Liver (tissue), 9 donors: ENCODE measurements around the gene HSPA9. TPM values are rescaled to one million over a fixed set of nuclear protein-coding genes. Genes with fewer than 3 reads are reported as not detected.

Experiments used
- DNase-seq: peaks from one replicate; pipeline ENCODE4 v3.0.0-alpha.2; 2017; ENCODE audit warnings: low spot score
- H3K27ac ChIP-seq, 2 donors: one replicate each; pipeline ENCODE4 v1.7.0; 2013; ENCODE audit warnings: inconsistent platforms in 2 of 2, low read length in 2 of 2, control low read depth in 1 of 2, low read depth in 1 of 2, mild to moderate bottlenecking in 1 of 2
- H3K27me3 ChIP-seq, 4 donors: one replicate each; pipeline versions ENCODE4 v1.6.1 to v1.7.0; 2013; ENCODE audit warnings: low read length in 3 of 4, inconsistent platforms in 1 of 4, mild to moderate bottlenecking in 1 of 4, moderate library complexity in 1 of 4; ENCODE audit not compliant: control insufficient read depth in 4 of 4, insufficient read depth in 4 of 4
- H3K36me3 ChIP-seq, 4 donors: one replicate each; pipeline versions ENCODE4 v1.6.1 to v1.7.0; 2013; ENCODE audit warnings: low read length in 3 of 4, mild to moderate bottlenecking in 3 of 4, low read depth in 1 of 4, moderate library complexity in 1 of 4; ENCODE audit not compliant: control insufficient read depth in 4 of 4, insufficient read depth in 3 of 4
- H3K4me1 ChIP-seq, 4 donors: one replicate each; pipeline versions ENCODE4 v1.6.1 to v1.7.0; 2013; ENCODE audit warnings: low read length in 3 of 4, mild to moderate bottlenecking in 3 of 4, moderate library complexity in 1 of 4; ENCODE audit not compliant: control insufficient read depth in 4 of 4, insufficient read depth in 4 of 4
- H3K4me3 ChIP-seq, 3 donors: one replicate each; pipeline versions ENCODE4 v1.6.1 to v1.7.0; 2013; ENCODE audit warnings: low read length in 3 of 3, control low read depth in 1 of 3, low read depth in 1 of 3, mild to moderate bottlenecking in 1 of 3
- H3K9ac ChIP-seq, 2 donors: one replicate each; pipeline ENCODE4 v1.7.0; 2013; ENCODE audit warnings: low read length in 2 of 2, mild to moderate bottlenecking in 2 of 2, moderate library complexity in 2 of 2, control low read depth in 1 of 2, low read depth in 1 of 2
- H3K9me3 ChIP-seq, 4 donors: one replicate each; pipeline versions ENCODE4 v1.6.1 to v1.7.0; 2013; ENCODE audit warnings: low read length in 3 of 4; ENCODE audit not compliant: control insufficient read depth in 4 of 4
- EGR1 ChIP-seq, 2 donors: IDR thresholded peaks; 2 replicates each; pipeline ENCODE4 v1.6.1; 2016 to 2018; ENCODE audit warnings: antibody characterized with exemption in 2 of 2, low read depth in 2 of 2
- FOXA1 ChIP-seq: IDR thresholded peaks from 2 replicates; pipeline ENCODE4 v1.6.1; 2016; ENCODE audit warnings: antibody characterized with exemption
- FOXA2 ChIP-seq: IDR thresholded peaks from 2 replicates; pipeline ENCODE4 v1.6.1; 2016; ENCODE audit warnings: antibody characterized with exemption
- GABPA ChIP-seq, 2 donors: IDR thresholded peaks in 1 of 2; conservative IDR thresholded peaks in 1 of 2; 2 replicates each; pipeline ENCODE4 v1.6.1; 2016; ENCODE audit warnings: antibody characterized with exemption in 2 of 2, mild to moderate bottlenecking in 1 of 2, moderate library complexity in 1 of 2
- HNF4A ChIP-seq, 2 donors: conservative IDR thresholded peaks; 2 replicates each; pipeline ENCODE4 v1.6.1; 2016; ENCODE audit warnings: antibody characterized with exemption in 2 of 2, mild to moderate bottlenecking in 2 of 2
- HNF4G ChIP-seq: IDR thresholded peaks from 2 replicates; pipeline ENCODE4 v1.6.1; 2016; ENCODE audit warnings: antibody characterized with exemption
- JUND ChIP-seq, 2 donors: IDR thresholded peaks; 2 replicates each; pipeline ENCODE4 v1.6.1; 2016; ENCODE audit warnings: antibody characterized with exemption in 2 of 2
- NR2F2 ChIP-seq: IDR thresholded peaks from 2 replicates; pipeline ENCODE4 v1.6.1; 2016; ENCODE audit warnings: antibody characterized with exemption
- RAD21 ChIP-seq, 2 donors: IDR thresholded peaks; 2 replicates each; pipeline ENCODE4 v1.6.1; 2016; ENCODE audit warnings: antibody characterized with exemption in 2 of 2, mild to moderate bottlenecking in 2 of 2
- RXRA ChIP-seq, 2 donors: IDR thresholded peaks; 2 replicates each; pipeline ENCODE4 v1.6.1; 2017 to 2018; ENCODE audit warnings: antibody characterized with exemption in 2 of 2, mild to moderate bottlenecking in 1 of 2
- SP1 ChIP-seq: IDR thresholded peaks from 2 replicates; pipeline ENCODE4 v1.6.1; 2018; ENCODE audit warnings: antibody characterized with exemption, mild to moderate bottlenecking
- TAF1 ChIP-seq: conservative IDR thresholded peaks from 2 replicates; pipeline ENCODE4 v1.6.1; 2016; ENCODE audit warnings: antibody characterized with exemption, mild to moderate bottlenecking
- YY1 ChIP-seq: IDR thresholded peaks from 2 replicates; pipeline ENCODE4 v1.6.1; 2016; ENCODE audit warnings: antibody characterized with exemption, mild to moderate bottlenecking
- WGBS: extraction: QIAGEN DNeasy Blood & Tissue Kit; methylation state at CpG from one replicate; pipeline ENCODE4 v1.1.7; 2013; 5-methylcytosine and 5-hydroxymethylcytosine counted together
- polyA plus RNA-seq, 2 donors: library from polyadenylated mRNA; stranded (reverse) in 1 of 2; unstranded in 1 of 2; fragments of 200-250 nt in 1 of 2; fragments of >200 nt in 1 of 2; fragmentation: Nextera tagmentation in 1 of 2; extraction: Ambion mirVana in 1 of 2; gene quantifications; one replicate each; pipeline versions ENCODE4 v1.2.1 to v1.2.3, GENCODE V29; 2013 to 2015
- total RNA-seq, 2 donors: library from RNA; depleted of rRNA; stranded (reverse); fragments of >200 nt; gene quantifications; one replicate each; pipeline ENCODE4 v1.2.3, GENCODE V29; 2014
- TF ChIP-seq, protein P1 (sequence below): IDR thresholded peaks from 2 replicates; pipeline ENCODE4 v1.6.1; 2016; ENCODE audit warnings: antibody characterized with exemption
- TF ChIP-seq, protein P2 (sequence below): fragments of 150-350 bp; IDR thresholded peaks from 2 replicates; pipeline ENCODE4 v1.5.1; 2017; ENCODE audit warnings: improper control_type of control experiment, low read depth, low read length; ENCODE audit not compliant: missing input control
- TF ChIP-seq, protein P3 (sequence below): IDR thresholded peaks from 2 replicates; pipeline ENCODE4 v1.6.1; 2016; ENCODE audit warnings: antibody characterized with exemption
- TF ChIP-seq, protein P4 (sequence below): IDR thresholded peaks from 2 replicates; pipeline ENCODE4 v1.6.1; 2016; ENCODE audit warnings: antibody characterized with exemption
- donor health status: healthy.
- donor health status: healthy.
- donor health status: healthy.
- donor health status: healthy.
- donor health status: healthy.

HSPA9 gene
- total and polyA plus RNA-seq, 4 donors, result 221 to 378 (median 238) TPM

DNA sequence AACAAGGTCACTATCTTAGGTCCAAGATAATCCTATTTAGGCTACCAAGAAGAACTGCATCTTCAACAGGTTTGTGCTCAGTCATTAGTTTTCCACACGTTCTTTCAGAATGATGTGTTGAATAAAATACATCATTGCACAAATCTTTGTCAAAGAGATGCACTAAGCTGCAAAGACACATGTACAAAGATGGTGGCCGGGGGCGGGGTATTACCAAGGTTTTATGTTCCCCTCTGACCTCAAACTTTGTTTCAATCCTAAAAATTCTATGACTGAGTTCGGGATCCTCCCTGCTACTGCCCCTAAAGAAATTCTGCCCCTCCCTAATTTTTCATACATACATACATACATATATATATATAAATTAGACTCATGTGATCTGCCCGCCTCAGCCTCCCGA lies 14.2 kb downstream of the HSPA9 start:
- peaks cover 30 to 87% (median 75%) of the 10 kb centered on the region in 4 donors for H3K36me3 ChIP-seq
- peaks cover 0 to 1% (median 0%) of the 10 kb centered on the region in 4 donors for H3K4me1 ChIP-seq
- 97% methylated on average over 6 of the region's 6 CpGs for WGBS
- no peak overlapping the region for H3K27ac ChIP-seq
- no peak overlapping the region for H3K4me3 ChIP-seq
- no peak overlapping the region for H3K9ac ChIP-seq
- H3K9me3 ChIP-seq, result no peaks in the 10 kb centered on the region
- no peak for DNase-seq
- TF ChIP-seq FOXA2 (no peak), EGR1 (IDR thresholded peaks at IDR 0.05; ENCODE audit: low read depth in 2 of 2) (no peak), NR2F2 (no peak), FOXA1 (no peak), SP1 (no peak), TAF1 (no peak), GABPA (IDR thresholded peaks at IDR 0.05 in 1 of 2, conservative IDR thresholded peaks at IDR 0.05 in 1 of 2) (no peak)
- TF ChIP-seq, protein P1, sequence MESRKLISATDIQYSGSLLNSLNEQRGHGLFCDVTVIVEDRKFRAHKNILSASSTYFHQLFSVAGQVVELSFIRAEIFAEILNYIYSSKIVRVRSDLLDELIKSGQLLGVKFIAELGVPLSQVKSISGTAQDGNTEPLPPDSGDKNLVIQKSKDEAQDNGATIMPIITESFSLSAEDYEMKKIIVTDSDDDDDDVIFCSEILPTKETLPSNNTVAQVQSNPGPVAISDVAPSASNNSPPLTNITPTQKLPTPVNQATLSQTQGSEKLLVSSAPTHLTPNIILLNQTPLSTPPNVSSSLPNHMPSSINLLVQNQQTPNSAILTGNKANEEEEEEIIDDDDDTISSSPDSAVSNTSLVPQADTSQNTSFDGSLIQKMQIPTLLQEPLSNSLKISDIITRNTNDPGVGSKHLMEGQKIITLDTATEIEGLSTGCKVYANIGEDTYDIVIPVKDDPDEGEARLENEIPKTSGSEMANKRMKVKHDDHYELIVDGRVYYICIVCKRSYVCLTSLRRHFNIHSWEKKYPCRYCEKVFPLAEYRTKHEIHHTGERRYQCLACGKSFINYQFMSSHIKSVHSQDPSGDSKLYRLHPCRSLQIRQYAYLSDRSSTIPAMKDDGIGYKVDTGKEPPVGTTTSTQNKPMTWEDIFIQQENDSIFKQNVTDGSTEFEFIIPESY, result no peak
- TF ChIP-seq, protein P2, sequence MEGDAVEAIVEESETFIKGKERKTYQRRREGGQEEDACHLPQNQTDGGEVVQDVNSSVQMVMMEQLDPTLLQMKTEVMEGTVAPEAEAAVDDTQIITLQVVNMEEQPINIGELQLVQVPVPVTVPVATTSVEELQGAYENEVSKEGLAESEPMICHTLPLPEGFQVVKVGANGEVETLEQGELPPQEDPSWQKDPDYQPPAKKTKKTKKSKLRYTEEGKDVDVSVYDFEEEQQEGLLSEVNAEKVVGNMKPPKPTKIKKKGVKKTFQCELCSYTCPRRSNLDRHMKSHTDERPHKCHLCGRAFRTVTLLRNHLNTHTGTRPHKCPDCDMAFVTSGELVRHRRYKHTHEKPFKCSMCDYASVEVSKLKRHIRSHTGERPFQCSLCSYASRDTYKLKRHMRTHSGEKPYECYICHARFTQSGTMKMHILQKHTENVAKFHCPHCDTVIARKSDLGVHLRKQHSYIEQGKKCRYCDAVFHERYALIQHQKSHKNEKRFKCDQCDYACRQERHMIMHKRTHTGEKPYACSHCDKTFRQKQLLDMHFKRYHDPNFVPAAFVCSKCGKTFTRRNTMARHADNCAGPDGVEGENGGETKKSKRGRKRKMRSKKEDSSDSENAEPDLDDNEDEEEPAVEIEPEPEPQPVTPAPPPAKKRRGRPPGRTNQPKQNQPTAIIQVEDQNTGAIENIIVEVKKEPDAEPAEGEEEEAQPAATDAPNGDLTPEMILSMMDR, result no peak
- TF ChIP-seq, protein P3, sequence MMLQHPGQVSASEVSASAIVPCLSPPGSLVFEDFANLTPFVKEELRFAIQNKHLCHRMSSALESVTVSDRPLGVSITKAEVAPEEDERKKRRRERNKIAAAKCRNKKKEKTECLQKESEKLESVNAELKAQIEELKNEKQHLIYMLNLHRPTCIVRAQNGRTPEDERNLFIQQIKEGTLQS, result no peak
- H3K27me3 ChIP-seq, result no peaks in the 10 kb centered on the region

DNA sequence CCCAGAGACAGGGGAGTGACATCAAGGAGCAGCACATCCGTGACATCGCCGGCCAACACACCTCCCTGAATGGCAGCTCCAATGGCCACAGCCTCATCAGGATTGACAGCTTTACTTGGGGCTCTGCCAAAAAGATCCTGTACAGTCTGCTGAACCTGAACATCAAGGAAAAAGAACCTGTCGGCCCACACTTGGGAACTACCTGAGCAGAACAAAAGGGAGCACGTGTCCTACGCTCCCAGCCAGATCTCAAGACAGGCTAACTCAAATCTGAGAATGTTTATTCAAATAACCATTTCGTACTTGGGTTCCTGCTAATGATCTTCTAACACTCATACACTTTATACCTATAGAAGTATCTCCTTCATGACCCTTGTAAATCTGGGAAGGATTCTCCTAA lies 15.3 kb downstream of the HSPA9 start:
- DNase-seq, result no peak
- WGBS, result 95% methylated on average over 7 of the region's 7 CpGs

More for the DNA sequence above, 15.3 kb downstream of the HSPA9 start:
- Histone ChIP-seq H3K27ac (no peak overlapping the region), H3K27me3 (no peaks in the 10 kb centered on the region), H3K9ac (no peak overlapping the region), H3K4me3 (no peak overlapping the region), H3K36me3 (peaks cover 24 to 87% (median 77%) of the 10 kb centered on the region in 4 donors), H3K9me3 (no peaks in the 10 kb centered on the region), H3K4me1 (peaks cover 0 to 1% (median 0%) of the 10 kb centered on the region in 4 donors)
- TF ChIP-seq HNF4G (no peak), JUND (IDR thresholded peaks at IDR 0.05) (no peak), EGR1 (IDR thresholded peaks at IDR 0.05; ENCODE audit: low read depth in 2 of 2) (no peak), GABPA (IDR thresholded peaks at IDR 0.05 in 1 of 2, conservative IDR thresholded peaks at IDR 0.05 in 1 of 2) (no peak), FOXA1 (no peak), HNF4A (conservative IDR thresholded peaks at IDR 0.05) (no peak), YY1 (no peak), TAF1 (no peak), RXRA (IDR thresholded peaks at IDR 0.05) (no peak), RAD21 (IDR thresholded peaks at IDR 0.05) (no peak)
- TF ChIP-seq, protein P4, sequence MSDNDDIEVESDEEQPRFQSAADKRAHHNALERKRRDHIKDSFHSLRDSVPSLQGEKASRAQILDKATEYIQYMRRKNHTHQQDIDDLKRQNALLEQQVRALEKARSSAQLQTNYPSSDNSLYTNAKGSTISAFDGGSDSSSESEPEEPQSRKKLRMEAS, result no peak
- TF ChIP-seq, protein P1, result no peak
- TF ChIP-seq, protein P2, result no peak
- TF ChIP-seq, protein P3, result no peak
